Measurements from ENCODE around the gene ZNF341.

GRCh38 chr20:33810259-33810658 lies 78.5 kb downstream of the ZNF341 start:
- no peak for TF ChIP-seq EGR1 (IDR thresholded peaks at IDR 0.05; ENCODE audit: borderline replicate concordance, low read depth, low read length)
- no peak for TF ChIP-seq CTCF (IDR thresholded peaks at IDR 0.05; ENCODE audit: control extremely low read depth in 1 of 3, insufficient read depth in 1 of 3, low read depth in 1 of 3, low read length in 3 of 3)
- TF ChIP-seq TEAD4 (IDR thresholded peaks at IDR 0.05; ENCODE audit: low read depth, low read length), result no peak
- no peak for TF ChIP-seq CREB1 (IDR thresholded peaks at IDR 0.05)
- TF ChIP-seq EP300 (IDR thresholded peaks at IDR 0.05; ENCODE audit: borderline replicate concordance in 1 of 2, low read depth in 2 of 2, low read length in 2 of 2), result no peak
- no peak for TF ChIP-seq ASH2L (IDR thresholded peaks at IDR 0.05; ENCODE audit: low read length)
- TF ChIP-seq RAD21 (IDR thresholded peaks at IDR 0.05 in 1 of 2, conservative IDR thresholded peaks at IDR 0.05 in 1 of 2; ENCODE audit: low read depth in 2 of 2, low read length in 2 of 2), result no peak
- no peak for TF ChIP-seq GTF2F1 (IDR thresholded peaks at IDR 0.05; ENCODE audit: borderline replicate concordance, low read depth, low read length)
- no peak for TF ChIP-seq JUN (IDR thresholded peaks at IDR 0.05; ENCODE audit: low read depth, low read length)
- no peak for TF ChIP-seq MAX (IDR thresholded peaks at IDR 0.05)

Data from H1 (cell line).